SU-DHL-6 (cell line): ENCODE results near the gene CEP57L1.
"Not testable (repeated sequence)": the region's sequence is repeated elsewhere in the genome, so short reads cannot be mapped to it uniquely, and the experiment has no call there.

ENCODE experiments used
- H2AFZ ChIP-seq: fragments of 200-600 bp; sonication (generic); 2 replicates; pipeline ENCODE4 v1.6.1; 2014; ENCODE audit warnings: low read depth, mild to moderate bottlenecking, moderate library complexity, mixed read lengths, antibody characterized with exemption, low read length; ENCODE audit not compliant: severe bottlenecking
- H3F3A ChIP-seq: fragments of 200-600 bp; shearing (Covaris generic); 2 replicates; pipeline ENCODE4 v1.6.0; 2016; ENCODE audit warnings: antibody characterized with exemption, mild to moderate bottlenecking; ENCODE audit not compliant: insufficient read depth
- H3K27ac ChIP-seq: fragments of 200-600 bp; sonication (generic); 2 replicates; pipeline ENCODE4 v1.5.1; 2016; ENCODE audit warnings: low read depth, mild to moderate bottlenecking, low read length, moderate library complexity, mixed read lengths
- H3K27me3 ChIP-seq: fragments of 200-600 bp; sonication (generic), shearing (Covaris generic); 2 replicates; pipeline ENCODE4 v1.6.0; 2014; ENCODE audit warnings: mild to moderate bottlenecking, low read length
- H3K36me3 ChIP-seq: fragments of 200-600 bp; sonication (generic); 2 replicates; pipeline ENCODE4 v1.6.1; 2014; ENCODE audit warnings: mild to moderate bottlenecking, low read length, mixed read lengths
- H3K4me2 ChIP-seq: fragments of 300-600, 200-600 bp; shearing (Covaris generic), sonication (generic); 2 replicates; pipeline ENCODE4 v1.6.0; 2014; ENCODE audit warnings: low read length, low read depth, mild to moderate bottlenecking; ENCODE audit not compliant: poor library complexity, severe bottlenecking
- H3K4me3 ChIP-seq: fragments of 200-600 bp; sonication (generic); 2 replicates; pipeline ENCODE4 v1.5.1; 2014; ENCODE audit warnings: antibody characterized with exemption, low read length, mild to moderate bottlenecking, mixed read lengths; ENCODE audit not compliant: insufficient read depth, poor library complexity, severe bottlenecking
- H3K79me2 ChIP-seq: fragments of 200-600 bp; sonication (generic); 2 replicates; pipeline ENCODE4 v1.6.1; 2014; ENCODE audit warnings: mild to moderate bottlenecking, low read length, moderate library complexity; ENCODE audit not compliant: insufficient read depth
- H3K9ac ChIP-seq: fragments of 200-600 bp; sonication (generic); 2 replicates; pipeline ENCODE4 v1.7.0; 2014; ENCODE audit warnings: mild to moderate bottlenecking, low read length
- H3K9me2 ChIP-seq: fragments of 200-600 bp; sonication (generic); replicated peaks from 2 replicates; pipeline ENCODE4 v1.6.1; 2014; ENCODE audit warnings: low read length; ENCODE audit not compliant: insufficient read depth
- H3K9me3 ChIP-seq: fragments of 200-600 bp; sonication (generic); 2 replicates; pipeline ENCODE4 v1.6.1; 2014; ENCODE audit warnings: low read length, mixed read lengths; ENCODE audit not compliant: insufficient read depth
- H4K20me1 ChIP-seq: fragments of 200-600 bp; sonication (generic); 2 replicates; pipeline ENCODE4 v1.6.1; 2014; ENCODE audit warnings: low read depth, mild to moderate bottlenecking, antibody characterized with exemption, low read length, moderate library complexity, mixed read lengths
- CTCF ChIP-seq: fragments of 200-600 bp; sonication (generic); IDR thresholded peaks from one replicate; pipeline ENCODE4 v1.5.1; 2017; ENCODE audit warnings: antibody characterized with exemption, mild to moderate bottlenecking, low read length, moderate library complexity; ENCODE audit not compliant: insufficient read depth, poor library complexity, severe bottlenecking
- EZH2phosphoT487 ChIP-seq: fragments of 200-600 bp; sonication (generic), shearing (Covaris generic); conservative IDR thresholded peaks from 2 replicates; pipeline ENCODE4 v1.6.1; 2018; ENCODE audit warnings: mild to moderate bottlenecking, antibody characterized with exemption, low read length, moderate library complexity, mixed read lengths

The CEP57L1 gene

GRCh38 chr6:109130065-109130464 lies 34.8 kb downstream of the CEP57L1 start:
- Histone ChIP-seq H3K27me3 (no peaks in the 10 kb centered on the region), H3K9me3 (no peaks in the 10 kb centered on the region), H3K27ac (no peak overlapping the region), H3F3A (no peaks in the 10 kb centered on the region), H3K4me2 (no peak overlapping the region), H3K9me2 (no peaks in the 10 kb centered on the region), H3K4me3 (no peak overlapping the region), H3K9ac (no peak overlapping the region), H2AFZ (no peak overlapping the region), H4K20me1 (no peaks in the 10 kb centered on the region), H3K79me2 (no peaks in the 10 kb centered on the region), H3K36me3 (no peaks in the 10 kb centered on the region)
- TF ChIP-seq CTCF (no peak), EZH2phosphoT487 (no peak)

GRCh38 chr6:109135600-109135999 lies 40.3 kb downstream of the CEP57L1 start:
- not testable (repeated sequence) for H3F3A ChIP-seq, H2AFZ ChIP-seq, H4K20me1 ChIP-seq, H3K4me2 ChIP-seq, H3K36me3 ChIP-seq, H3K4me3 ChIP-seq, H3K27me3 ChIP-seq, H3K9ac ChIP-seq, H3K27ac ChIP-seq, H3K9me2 ChIP-seq, H3K79me2 ChIP-seq, H3K9me3 ChIP-seq

- H3K9me3 ChIP-seq = not testable (repeated sequence)
Measured at GRCh38 chr6:109136039-109136438, 40.7 kb downstream of the CEP57L1 start.

GRCh38 chr6:109136530-109136929 lies 41.2 kb downstream of the CEP57L1 start:
- H3K27ac ChIP-seq, H3K9me3 ChIP-seq, H3K79me2 ChIP-seq, H3K36me3 ChIP-seq, H2AFZ ChIP-seq, H3F3A ChIP-seq, H3K9me2 ChIP-seq, H3K4me3 ChIP-seq, H3K27me3 ChIP-seq, H3K4me2 ChIP-seq, H3K9ac ChIP-seq, H4K20me1 ChIP-seq: not testable (repeated sequence)

More at GRCh38 chr6:109136039-109136438, 40.7 kb downstream of the CEP57L1 start:
- H3K27ac ChIP-seq, H3K9me2 ChIP-seq, H3F3A ChIP-seq, H3K27me3 ChIP-seq, H3K9ac ChIP-seq, H4K20me1 ChIP-seq, H3K4me3 ChIP-seq, H3K36me3 ChIP-seq, H3K79me2 ChIP-seq, H2AFZ ChIP-seq, H3K4me2 ChIP-seq: not testable (repeated sequence)

- Histone ChIP-seq H3K36me3 (0 out of 2 replicates have a peak, but pooled peaks cover 2% of the 10 kb centered on the region), H2AFZ (no peak overlapping the region), H3K9me2 (no peaks in the 10 kb centered on the region), H3K79me2 (no peaks in the 10 kb centered on the region), H3F3A (no peaks in the 10 kb centered on the region), H3K4me2 (no peak overlapping the region), H4K20me1 (no peaks in the 10 kb centered on the region), H3K27ac (no peak overlapping the region), H3K9me3 (no peaks in the 10 kb centered on the region), H3K9ac (no peak overlapping the region), H3K27me3 (no peaks in the 10 kb centered on the region), H3K4me3 (no peak overlapping the region)
- no peak for TF ChIP-seq EZH2phosphoT487
- no peak for TF ChIP-seq CTCF
Measured at GRCh38 chr6:109139109-109139508, 43.8 kb downstream of the CEP57L1 start.

GRCh38 chr6:109142067-109142466 lies 46.8 kb downstream of the CEP57L1 start:
- H3K9me3 ChIP-seq, H3K9me2 ChIP-seq, H3K9ac ChIP-seq, H4K20me1 ChIP-seq, H3K27me3 ChIP-seq, H3F3A ChIP-seq, H3K79me2 ChIP-seq, H3K4me3 ChIP-seq, H3K4me2 ChIP-seq, H3K36me3 ChIP-seq, H3K27ac ChIP-seq, H2AFZ ChIP-seq: not testable (repeated sequence)
